Type B pancreatic cell (in vitro differentiated cells): ENCODE data around the gene RIN3. TPM values are rescaled to one million over a fixed set of nuclear protein-coding genes. Genes with fewer than 3 reads are reported as not detected.

Experiments used
- DNase-seq: peaks from one replicate; pipeline ENCODE4 v3.0.0; 2021; ENCODE audit warnings: mixed read lengths; ENCODE audit not compliant: unreplicated experiment; ENCODE audit errors: extremely low spot score
- H3K27ac Mint-ChIP-seq: 2 replicates; pipeline ENCODE4 v1.8.0; 2021; ENCODE audit warnings: mild to moderate bottlenecking, mixed read lengths
- H3K27me3 Mint-ChIP-seq: 2 replicates; pipeline ENCODE4 v1.8.0; 2021; ENCODE audit warnings: mixed read lengths
- H3K36me3 Mint-ChIP-seq: 2 replicates; pipeline ENCODE4 v1.8.0; 2021; ENCODE audit warnings: mixed read lengths
- H3K4me1 Mint-ChIP-seq: one replicate; pipeline ENCODE4 v1.8.0; 2021; ENCODE audit warnings: mixed read lengths; ENCODE audit not compliant: unreplicated experiment
- H3K4me3 Mint-ChIP-seq: 2 replicates; pipeline ENCODE4 v1.8.0; 2021; ENCODE audit warnings: mild to moderate bottlenecking, mixed read lengths
- H3K9me3 Mint-ChIP-seq: 2 replicates; pipeline ENCODE4 v1.8.0; 2021; ENCODE audit warnings: mixed read lengths
- CTCF ChIP-seq: fragments of 200-600 bp; sonication (generic); conservative IDR thresholded peaks from 2 replicates; pipeline ENCODE4 v1.5.0; 2021; ENCODE audit warnings: antibody characterized with exemption, mild to moderate bottlenecking
- total RNA-seq: library from RNA; stranded (reverse); gene quantifications from 2 replicates; pipeline ENCODE4 v1.2.1, GENCODE V29; 2021; ENCODE audit warnings: low replicate concordance

Gene RIN3
- total RNA-seq, 1 donor from 2014 or later, result 12.9 TPM

GRCh38 chr14:92645841-92646478, 132.4 kb downstream of the RIN3 start:
- peaks cover 3% of the 10 kb centered on the region for H3K9me3 Mint-ChIP-seq
- H3K27me3 Mint-ChIP-seq, result no peaks in the 10 kb centered on the region
- H3K4me3 Mint-ChIP-seq, result no peak overlapping the region
- peaks cover 3% of the 10 kb centered on the region for H3K36me3 Mint-ChIP-seq
- no peaks in the 10 kb centered on the region for H3K4me1 Mint-ChIP-seq
- TF ChIP-seq CTCF, result no peak
- H3K27ac Mint-ChIP-seq, result no peak overlapping the region
- DNase-seq, result no peak

GRCh38 chr14:92646952-92647796, 133.6 kb downstream of the RIN3 start:
- H3K4me3 Mint-ChIP-seq, result no peak overlapping the region
- peaks cover 3% of the 10 kb centered on the region for H3K36me3 Mint-ChIP-seq
- H3K9me3 Mint-ChIP-seq, result peaks cover 3% of the 10 kb centered on the region
- TF ChIP-seq CTCF, result no peak
- no peak for DNase-seq
- H3K27me3 Mint-ChIP-seq, result no peaks in the 10 kb centered on the region
- no peaks in the 10 kb centered on the region for H3K4me1 Mint-ChIP-seq
- H3K27ac Mint-ChIP-seq, result no peak overlapping the region

GRCh38 chr14:92647797-92648279, 134.3 kb downstream of the RIN3 start:
- H3K36me3 Mint-ChIP-seq, result peaks cover 3% of the 10 kb centered on the region
- H3K9me3 Mint-ChIP-seq, result peaks cover 3% of the 10 kb centered on the region
- H3K4me1 Mint-ChIP-seq, result no peaks in the 10 kb centered on the region
- no peak for DNase-seq
- no peak overlapping the region for H3K27ac Mint-ChIP-seq
- no peak for TF ChIP-seq CTCF
- no peaks in the 10 kb centered on the region for H3K27me3 Mint-ChIP-seq
- no peak overlapping the region for H3K4me3 Mint-ChIP-seq

GRCh38 chr14:92649066-92649465, 135.5 kb downstream of the RIN3 start:
- no peak for TF ChIP-seq CTCF

GRCh38 chr14:92649934-92650545, 136.5 kb downstream of the RIN3 start:
- H3K4me1 Mint-ChIP-seq, result no peaks in the 10 kb centered on the region
- DNase-seq, result no peak
- no peaks in the 10 kb centered on the region for H3K27me3 Mint-ChIP-seq
- H3K27ac Mint-ChIP-seq, result no peak overlapping the region
- H3K4me3 Mint-ChIP-seq, result no peak overlapping the region
- no peak for TF ChIP-seq CTCF
- peaks cover 3% of the 10 kb centered on the region for H3K36me3 Mint-ChIP-seq
- peaks cover 3% of the 10 kb centered on the region for H3K9me3 Mint-ChIP-seq

More at GRCh38 chr14:92649066-92649465, 135.5 kb downstream of the RIN3 start:
- no peak overlapping the region for H3K27ac Mint-ChIP-seq
- H3K27me3 Mint-ChIP-seq, result no peaks in the 10 kb centered on the region
- H3K4me1 Mint-ChIP-seq, result no peaks in the 10 kb centered on the region
- H3K9me3 Mint-ChIP-seq, result peaks cover 3% of the 10 kb centered on the region
- H3K4me3 Mint-ChIP-seq, result no peak overlapping the region
- H3K36me3 Mint-ChIP-seq, result peaks cover 3% of the 10 kb centered on the region
- DNase-seq, result no peak
